Kidney (tissue), 14 donors: Measurements from ENCODE around the gene CD27. TPM values are rescaled to one million over a fixed set of nuclear protein-coding genes. Genes with fewer than 3 reads are reported as not detected.

Source experiments
- DNase-seq, 5 donors: peaks; one replicate each; pipeline ENCODE4 v3.0.0-alpha.2; 2013 to 2020
- FAIRE-seq: peaks from 2 replicates; lab custom pipeline; 2012; peaks lifted over from hg19 to GRCh38; lab: Jason Lieb, UNC
- H3K27ac ChIP-seq, 2 donors: one replicate each; pipeline ENCODE4 v1.7.0; 2013; ENCODE audit warnings: low read depth in 2 of 2, low read length in 2 of 2, inconsistent platforms in 1 of 2
- H3K27me3 ChIP-seq: one replicate; pipeline ENCODE4 v1.7.1; 2013; ENCODE audit warnings: low read length, inconsistent platforms; ENCODE audit not compliant: control insufficient read depth, insufficient read depth
- H3K36me3 ChIP-seq, 3 donors: one replicate each; pipeline versions ENCODE4 v1.7.0 to v1.7.1; 2013; ENCODE audit warnings: low read length in 3 of 3, control low read depth in 1 of 3, inconsistent platforms in 1 of 3; ENCODE audit not compliant: insufficient read depth in 3 of 3, control insufficient read depth in 2 of 3
- H3K4me1 ChIP-seq, 3 donors: one replicate each; pipeline versions ENCODE4 v1.7.0 to v1.7.1; 2013; ENCODE audit warnings: low read length in 3 of 3, inconsistent platforms in 1 of 3, low read depth in 1 of 3; ENCODE audit not compliant: control insufficient read depth in 2 of 3, insufficient read depth in 2 of 3
- H3K4me3 ChIP-seq, 3 donors: one replicate each; pipeline versions ENCODE4 v1.7.0 to v1.8.1; 2013; ENCODE audit warnings: low read length in 3 of 3, control low read depth in 1 of 3, inconsistent platforms in 1 of 3
- H3K9ac ChIP-seq, 3 donors: one replicate each; pipeline versions ENCODE4 v1.7.0 to v1.7.1; 2013; ENCODE audit warnings: low read length in 3 of 3, control low read depth in 1 of 3, inconsistent platforms in 1 of 3
- H3K9me3 ChIP-seq, 3 donors: one replicate each; pipeline versions ENCODE4 v1.7.0 to v1.7.1; 2013; ENCODE audit warnings: low read length in 3 of 3, control low read depth in 1 of 3, inconsistent platforms in 1 of 3; ENCODE audit not compliant: control insufficient read depth in 2 of 3, insufficient read depth in 1 of 3
- intact Hi-C: fragments of 100-400 bp; cut with DNase I; formaldehyde crosslinking; loops from one replicate; pipeline ENCODE4 v1.11.1; 2022
- polyA plus RNA-seq: library from polyadenylated mRNA; stranded (reverse); fragments of 350-450 nt; fragmentation: Illumina TruSeq; extraction: RNeasy Lipid Tissue Mini Kit (QIAGEN cat#74804); gene quantifications from one replicate; pipeline ENCODE4 v1.2.3, GENCODE V29; 2014; ENCODE audit warnings: low read depth, low replicate concordance; ENCODE audit not compliant: insufficient read depth
- total RNA-seq: library from RNA; stranded (reverse); fragmentation: NEBNext Ultra II Directional; extraction: Animal tissue kit (Norgen Biotek cat#: 25700); gene quantifications from one replicate; pipeline ENCODE4 v1.2.1, GENCODE V29; 2021
- TF ChIP-seq, protein P1 (sequence below): IDR thresholded peaks from 3 replicates; pipeline ENCODE4 v1.5.1; 2012; ENCODE audit warnings: mild to moderate bottlenecking, moderate library complexity, borderline replicate concordance; ENCODE audit not compliant: insufficient read depth; ENCODE audit errors: extremely low read depth
- donor health status: control.
- donor health status: control.
- donor health status: control.
- donor health status: control.
- donor health status: control.
- donor health status: DM: yes; HTN: yes; CAD: no.
- donor health status: Normal renal cell carcinoma (clear cell type).

Gene CD27
- total and polyA plus RNA-seq, 2 donors from 2014 or later: 6.6 TPM; not detected in 1

DNA sequence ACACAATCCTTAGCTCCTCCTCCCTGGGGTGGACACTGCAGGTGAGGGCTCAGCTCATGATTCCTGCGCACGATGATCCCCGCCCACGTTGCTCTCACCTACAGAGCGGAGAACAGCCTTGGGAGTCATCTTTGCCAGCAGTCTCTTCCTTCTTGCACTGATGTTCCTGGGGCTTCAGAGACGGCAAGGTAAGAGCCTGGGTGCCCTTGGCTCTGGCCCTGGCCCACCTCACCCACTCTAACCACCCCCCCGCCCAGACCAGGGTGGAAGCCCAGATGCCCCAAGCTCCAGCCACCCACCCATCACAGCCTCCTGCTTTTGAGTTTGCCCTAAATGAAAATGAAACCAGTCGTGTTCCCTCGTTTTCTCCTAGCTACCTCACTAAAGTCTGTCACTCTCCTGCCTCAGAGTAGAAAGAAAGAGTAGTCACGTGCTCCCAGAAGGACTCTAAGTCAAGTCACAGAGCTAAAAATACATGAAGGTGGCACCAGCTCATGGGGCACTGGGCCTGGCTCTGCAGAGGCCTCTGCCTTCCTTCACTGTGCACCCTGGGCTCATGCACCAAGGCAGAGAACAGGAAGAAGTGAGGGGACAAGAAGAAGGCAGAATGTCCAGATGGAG lies 16.1 kb downstream of the CD27 start:
- no peak overlapping the region for H3K27ac ChIP-seq
- intact Hi-C loops: loop anchor here (10.0 kb wide), 1 partner anchor 46 kb away; no protein-coding TSS in a partner anchor

DNA sequence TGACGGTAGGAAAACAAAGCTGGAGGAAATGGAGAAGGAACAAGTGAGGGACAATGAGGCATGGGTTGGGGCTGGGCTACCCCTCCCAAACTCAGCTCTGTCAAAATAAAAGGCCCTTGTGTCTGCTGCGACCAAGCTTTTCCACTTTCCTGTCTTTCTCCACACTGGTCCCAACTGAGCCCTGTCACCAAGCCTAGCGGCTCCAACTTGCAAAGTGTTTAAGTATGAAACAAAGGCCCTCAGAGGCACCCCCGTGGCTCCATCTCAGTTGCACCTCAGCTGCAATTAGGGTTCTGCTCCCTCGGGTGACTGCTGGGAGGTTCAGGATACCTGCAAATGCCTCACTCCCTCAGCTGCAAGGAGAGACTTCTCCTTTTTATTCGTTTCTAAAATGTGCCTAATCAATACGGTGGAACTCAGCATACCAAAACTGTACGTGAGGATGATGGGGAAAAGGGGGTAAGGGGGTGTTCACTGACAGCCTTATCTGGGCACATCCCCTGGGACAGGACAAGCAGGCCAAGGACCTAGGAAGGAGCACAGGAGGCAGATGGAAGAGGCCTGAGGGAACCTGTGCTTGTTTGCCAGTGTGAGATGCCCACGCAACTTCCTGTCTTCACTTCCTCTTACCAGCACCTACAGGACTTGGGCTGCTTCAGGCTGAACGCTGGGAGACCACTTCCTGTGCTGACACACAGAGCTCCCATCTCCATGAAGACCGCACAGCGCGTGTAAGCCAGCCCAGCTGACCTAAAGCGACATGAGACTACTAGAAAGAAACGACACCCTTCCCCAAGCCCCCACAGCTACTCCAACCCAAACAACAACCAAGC lies 16.9 kb downstream of the CD27 start:
- TF ChIP-seq, protein P1, sequence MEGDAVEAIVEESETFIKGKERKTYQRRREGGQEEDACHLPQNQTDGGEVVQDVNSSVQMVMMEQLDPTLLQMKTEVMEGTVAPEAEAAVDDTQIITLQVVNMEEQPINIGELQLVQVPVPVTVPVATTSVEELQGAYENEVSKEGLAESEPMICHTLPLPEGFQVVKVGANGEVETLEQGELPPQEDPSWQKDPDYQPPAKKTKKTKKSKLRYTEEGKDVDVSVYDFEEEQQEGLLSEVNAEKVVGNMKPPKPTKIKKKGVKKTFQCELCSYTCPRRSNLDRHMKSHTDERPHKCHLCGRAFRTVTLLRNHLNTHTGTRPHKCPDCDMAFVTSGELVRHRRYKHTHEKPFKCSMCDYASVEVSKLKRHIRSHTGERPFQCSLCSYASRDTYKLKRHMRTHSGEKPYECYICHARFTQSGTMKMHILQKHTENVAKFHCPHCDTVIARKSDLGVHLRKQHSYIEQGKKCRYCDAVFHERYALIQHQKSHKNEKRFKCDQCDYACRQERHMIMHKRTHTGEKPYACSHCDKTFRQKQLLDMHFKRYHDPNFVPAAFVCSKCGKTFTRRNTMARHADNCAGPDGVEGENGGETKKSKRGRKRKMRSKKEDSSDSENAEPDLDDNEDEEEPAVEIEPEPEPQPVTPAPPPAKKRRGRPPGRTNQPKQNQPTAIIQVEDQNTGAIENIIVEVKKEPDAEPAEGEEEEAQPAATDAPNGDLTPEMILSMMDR: no peak
- FAIRE-seq: no peak

More for the DNA sequence above, 16.1 kb downstream of the CD27 start:
- H3K4me3 ChIP-seq: no peak overlapping the region
- peaks cover 0 to 2% (median 0%) of the 10 kb centered on the region in 3 donors for H3K4me1 ChIP-seq
- DNase-seq (no peak), FAIRE-seq (no peak)
- peaks cover 2 to 53% (median 28%) of the 10 kb centered on the region in 3 donors for H3K36me3 ChIP-seq
- TF ChIP-seq, protein P1: no peak
- no peak overlapping the region for H3K9ac ChIP-seq
- no peaks in the 10 kb centered on the region for H3K9me3 ChIP-seq
- no peaks in the 10 kb centered on the region for H3K27me3 ChIP-seq

DNA sequence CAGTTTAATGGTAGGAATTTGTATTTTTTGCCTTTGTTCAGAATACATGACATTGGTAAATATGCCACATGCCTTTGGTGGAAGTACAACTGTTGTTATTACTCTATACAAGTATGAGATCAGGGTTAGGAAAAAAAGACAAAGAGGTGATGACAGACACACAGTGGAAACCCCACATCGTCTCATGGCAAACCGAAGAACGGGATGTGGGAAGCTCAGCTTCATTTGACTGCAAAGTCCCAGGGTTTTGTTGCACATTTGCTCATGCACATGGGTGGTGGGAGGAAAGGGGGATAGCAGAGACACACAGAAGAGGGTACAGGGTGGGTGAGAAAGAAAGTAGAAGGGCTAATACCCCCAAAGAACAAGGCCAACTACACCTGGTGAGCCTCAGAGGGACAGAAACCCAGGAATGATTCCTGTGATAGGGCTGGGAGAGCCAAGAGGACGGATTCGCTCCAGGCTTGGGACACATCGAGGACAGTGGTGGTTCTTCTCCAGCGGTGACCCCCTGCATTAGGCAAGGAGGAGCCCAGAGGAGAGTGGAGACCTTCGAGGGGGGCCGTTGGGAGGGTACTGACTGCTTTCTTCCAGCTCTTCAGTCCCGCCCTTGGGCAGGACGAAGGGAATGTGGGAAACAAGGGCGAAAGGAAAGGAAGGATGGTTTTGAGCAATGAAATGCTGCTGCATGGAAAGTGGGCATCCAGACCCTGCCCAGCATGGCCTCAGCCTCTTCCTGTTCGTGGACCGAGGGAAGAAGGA lies 17.7 kb downstream of the CD27 start:
- FAIRE-seq: no peak
- Histone ChIP-seq H3K4me3 (no peak overlapping the region), H3K36me3 (peaks cover 2 to 50% (median 22%) of the 10 kb centered on the region in 3 donors), H3K9me3 (no peaks in the 10 kb centered on the region), H3K9ac (no peak overlapping the region), H3K4me1 (peaks cover 0 to 2% (median 0%) of the 10 kb centered on the region in 3 donors), H3K27ac (no peak overlapping the region), H3K27me3 (no peaks in the 10 kb centered on the region)
- TF ChIP-seq, protein P1: no peak
- intact Hi-C loops: loop anchor here (10.0 kb wide), 1 partner anchor 48 kb away; no protein-coding TSS in a partner anchor
- no peak for DNase-seq

More for the DNA sequence above, 16.9 kb downstream of the CD27 start:
- Histone ChIP-seq H3K27ac (peak overlapping the region in 1 of 2 donors; percentile 8), H3K36me3 (peaks cover 2 to 55% (median 28%) of the 10 kb centered on the region in 3 donors), H3K4me3 (no peak overlapping the region), H3K9ac (no peak overlapping the region), H3K9me3 (no peaks in the 10 kb centered on the region), H3K27me3 (no peaks in the 10 kb centered on the region), H3K4me1 (peaks cover 0 to 2% (median 0%) of the 10 kb centered on the region in 3 donors)
- DNase-seq: no peak
- intact Hi-C loops: loop anchor here (10.0 kb wide), 1 partner anchor 47 kb away; no protein-coding TSS in a partner anchor
